Adipocyte (in vitro differentiated cells): Measurements from ENCODE around the gene EXOC3L1.

ENCODE experiments used
- DNase-seq: peaks from one replicate; pipeline ENCODE4 v3.0.0-alpha.2; 2015; ENCODE audit warnings: low read depth
- H3K27me3 ChIP-seq: replicated peaks from 2 replicates; pipeline ENCODE4 v1.7.0; 2013; ENCODE audit warnings: mild to moderate bottlenecking, low read length, moderate library complexity; ENCODE audit not compliant: control insufficient read depth, insufficient read depth
- H3K36me3 ChIP-seq: 2 replicates; pipeline ENCODE4 v1.7.0; 2013; ENCODE audit warnings: low read length, mild to moderate bottlenecking, moderate library complexity; ENCODE audit not compliant: control insufficient read depth, insufficient read depth, severe bottlenecking
- H3K4me1 ChIP-seq: 2 replicates; pipeline ENCODE4 v1.7.0; 2013; ENCODE audit warnings: mild to moderate bottlenecking, low read length, moderate library complexity; ENCODE audit not compliant: control insufficient read depth, insufficient read depth
- H3K4me3 ChIP-seq: 2 replicates; pipeline ENCODE4 v1.7.0; 2013; ENCODE audit warnings: mild to moderate bottlenecking, low read length, moderate library complexity
- H3K9ac ChIP-seq: 2 replicates; pipeline ENCODE4 v1.7.0; 2013; ENCODE audit warnings: mild to moderate bottlenecking, low read length, moderate library complexity
- H3K9me3 ChIP-seq: 2 replicates; pipeline ENCODE4 v1.7.0; 2013; ENCODE audit warnings: mild to moderate bottlenecking, low read length, moderate library complexity; ENCODE audit not compliant: control insufficient read depth

The EXOC3L1 gene

DNA sequence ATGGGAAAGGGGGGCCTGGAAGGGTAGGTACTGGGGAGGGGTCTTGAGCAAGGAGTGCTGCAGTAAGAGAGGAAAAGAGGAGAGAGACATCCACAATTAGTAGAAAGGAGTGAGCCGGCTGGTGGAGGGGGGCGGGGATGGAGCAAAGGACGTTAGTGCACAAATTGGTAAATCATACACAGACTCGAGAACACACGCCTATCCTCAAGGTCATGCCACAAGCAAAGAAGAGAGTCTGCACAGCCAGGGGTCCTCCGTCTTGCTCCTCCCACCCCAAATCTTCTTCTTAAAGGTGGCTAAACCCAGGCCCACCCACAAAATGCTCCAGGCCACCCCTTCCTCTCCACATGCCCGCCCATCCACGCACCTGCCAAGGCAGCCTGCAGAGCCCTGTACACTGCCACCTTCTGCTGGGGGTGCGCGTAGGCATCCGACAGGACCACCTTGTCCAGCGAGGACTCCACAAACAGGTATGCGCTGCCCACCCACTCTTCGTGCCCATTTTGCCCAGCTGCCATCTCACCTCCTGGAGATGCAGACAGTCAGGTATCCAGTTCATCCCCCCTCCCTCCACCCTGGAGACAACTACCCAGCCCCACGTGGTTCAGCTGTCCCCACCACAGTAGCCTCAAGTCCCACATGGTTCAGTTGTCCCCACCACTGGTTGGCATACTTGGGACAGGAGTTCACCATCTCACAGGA is 33.6 kb downstream of the EXOC3L1 start:
- Histone ChIP-seq H3K36me3 (no peaks in the 10 kb centered on the region), H3K9ac (no peak overlapping the region), H3K4me1 (peaks cover 10% of the 10 kb centered on the region), H3K4me3 (no peak overlapping the region), H3K27me3 (no peaks in the 10 kb centered on the region), H3K9me3 (no peaks in the 10 kb centered on the region)
- no peak for DNase-seq

DNA sequence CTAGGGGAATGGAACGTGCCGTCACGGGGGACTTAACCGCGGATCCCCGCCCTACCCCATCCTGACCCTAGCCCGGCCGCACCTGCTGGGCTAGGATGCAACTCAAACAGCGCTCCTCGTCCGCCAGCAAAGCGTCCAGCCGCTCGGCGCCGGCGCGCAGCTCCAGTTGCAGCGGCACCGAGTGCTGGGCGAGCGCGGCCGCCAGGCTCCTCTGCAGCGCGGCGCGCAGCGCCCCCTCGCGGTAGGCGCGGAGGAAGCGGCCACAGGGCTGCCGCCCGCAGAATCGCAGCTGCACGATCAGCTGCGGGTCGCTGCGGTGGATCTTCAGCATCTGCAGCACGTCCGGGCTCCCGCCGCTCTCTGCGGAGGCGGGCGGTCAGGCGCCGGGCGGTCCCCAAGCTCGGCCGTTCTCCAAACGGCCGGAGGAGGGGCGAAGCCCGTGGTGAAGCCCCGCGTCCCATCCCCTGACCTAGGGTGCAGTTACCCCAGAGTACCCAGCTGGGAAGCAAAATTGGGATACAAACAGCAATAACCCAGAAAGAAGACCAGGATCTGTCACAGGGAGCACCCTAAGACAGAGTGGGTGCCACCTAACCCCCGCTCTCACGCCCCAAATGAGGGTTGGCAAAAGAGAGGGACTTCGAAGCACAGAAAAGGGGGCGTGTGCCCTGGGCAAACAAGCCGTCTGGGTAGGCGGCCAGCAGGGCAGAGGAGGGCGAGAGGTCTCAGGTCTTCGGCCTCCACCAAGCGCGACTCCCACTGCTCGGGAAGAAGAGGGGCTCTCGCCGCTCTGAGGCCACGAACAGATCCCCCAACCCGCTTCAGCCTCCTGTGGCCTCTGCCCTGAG is 34.4 kb downstream of the EXOC3L1 start:
- peak; percentile 92 for DNase-seq
- H3K4me3 ChIP-seq, result no peak overlapping the region
- no peak overlapping the region for H3K9ac ChIP-seq

DNA sequence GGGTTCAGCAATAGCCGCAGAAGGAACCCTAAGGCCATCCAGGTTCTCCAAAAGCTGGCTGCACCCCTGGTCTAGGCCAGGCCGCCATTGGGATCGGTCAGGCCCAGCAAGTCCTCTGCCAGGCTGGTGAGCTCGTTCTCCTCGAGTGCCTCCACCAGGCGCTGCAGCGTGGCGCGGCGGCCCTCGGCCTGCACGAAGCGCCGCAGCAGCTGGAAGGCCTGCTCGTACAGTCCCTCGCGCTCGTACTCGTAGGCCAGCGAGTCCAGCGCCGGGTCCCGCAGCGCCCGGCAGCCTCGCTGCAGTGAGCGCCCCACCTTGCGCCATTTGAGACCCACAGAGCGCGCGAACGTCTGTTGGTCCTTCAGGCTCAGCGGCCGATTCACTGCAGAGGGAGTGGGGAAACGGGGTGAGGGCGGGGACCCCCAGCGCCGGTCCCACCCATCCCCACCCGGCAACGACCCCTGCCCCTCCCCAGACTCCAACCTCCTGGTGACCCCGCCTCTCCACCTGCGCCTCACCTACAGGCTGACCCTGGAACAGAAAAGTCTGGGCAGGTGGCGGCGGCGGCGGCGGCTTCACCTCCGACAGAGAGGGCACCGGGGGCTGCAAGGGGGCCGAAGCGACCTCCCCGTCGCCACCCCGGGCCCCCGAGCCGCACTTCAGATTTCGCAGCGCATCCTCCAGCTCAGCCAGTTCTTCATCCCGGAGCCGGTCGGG is 35.2 kb downstream of the EXOC3L1 start:
- Histone ChIP-seq H3K9ac (no peak overlapping the region), H3K4me3 (no peak overlapping the region), H3K4me1 (peaks cover 9% of the 10 kb centered on the region), H3K36me3 (no peaks in the 10 kb centered on the region), H3K9me3 (no peaks in the 10 kb centered on the region), H3K27me3 (no peaks in the 10 kb centered on the region)
- DNase-seq, result no peak

More for the DNA sequence above, 34.4 kb downstream of the EXOC3L1 start:
- no peaks in the 10 kb centered on the region for H3K9me3 ChIP-seq
- no peaks in the 10 kb centered on the region for H3K27me3 ChIP-seq
- H3K4me1 ChIP-seq, result peaks cover 9% of the 10 kb centered on the region
- no peaks in the 10 kb centered on the region for H3K36me3 ChIP-seq

DNA sequence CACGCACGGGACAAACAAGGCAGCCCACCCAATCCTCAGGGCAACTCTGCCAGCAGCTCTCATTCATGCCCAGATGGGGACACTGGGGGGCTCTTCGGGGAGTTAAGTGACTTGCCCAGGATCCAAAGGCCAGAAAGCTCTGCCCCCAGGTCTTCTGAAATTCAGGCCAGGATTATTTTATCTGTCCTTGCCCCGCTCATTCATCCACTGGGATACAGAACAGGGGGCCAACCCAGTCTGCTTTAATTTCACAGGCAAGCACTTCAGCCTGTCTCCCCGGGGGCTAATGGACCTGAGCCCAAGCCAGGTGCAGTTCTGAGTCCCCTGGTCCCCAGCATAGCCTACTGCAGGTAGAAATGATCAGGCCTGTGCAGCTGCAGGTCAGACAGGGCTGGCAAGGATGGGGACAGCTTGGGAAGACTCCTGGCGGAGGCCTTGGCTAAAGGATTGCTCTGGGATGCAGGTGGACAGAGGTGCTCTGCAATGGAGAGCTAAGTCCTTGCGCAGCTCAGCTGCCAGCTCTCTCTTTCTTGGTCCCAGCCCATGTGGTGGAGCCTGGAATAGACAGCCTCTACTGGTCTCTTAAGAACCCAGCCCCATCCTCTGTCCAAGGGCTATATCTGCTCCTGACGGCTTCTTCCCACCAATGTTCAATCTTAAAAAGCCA is 38.4 kb downstream of the EXOC3L1 start:
- Histone ChIP-seq H3K9me3 (no peaks in the 10 kb centered on the region), H3K27me3 (no peaks in the 10 kb centered on the region), H3K4me3 (peak overlapping the region; percentile 85), H3K9ac (peak overlapping the region; percentile 91), H3K36me3 (peaks cover 21% of the 10 kb centered on the region), H3K4me1 (peaks cover 4% of the 10 kb centered on the region)
- DNase-seq, result no peak

DNA sequence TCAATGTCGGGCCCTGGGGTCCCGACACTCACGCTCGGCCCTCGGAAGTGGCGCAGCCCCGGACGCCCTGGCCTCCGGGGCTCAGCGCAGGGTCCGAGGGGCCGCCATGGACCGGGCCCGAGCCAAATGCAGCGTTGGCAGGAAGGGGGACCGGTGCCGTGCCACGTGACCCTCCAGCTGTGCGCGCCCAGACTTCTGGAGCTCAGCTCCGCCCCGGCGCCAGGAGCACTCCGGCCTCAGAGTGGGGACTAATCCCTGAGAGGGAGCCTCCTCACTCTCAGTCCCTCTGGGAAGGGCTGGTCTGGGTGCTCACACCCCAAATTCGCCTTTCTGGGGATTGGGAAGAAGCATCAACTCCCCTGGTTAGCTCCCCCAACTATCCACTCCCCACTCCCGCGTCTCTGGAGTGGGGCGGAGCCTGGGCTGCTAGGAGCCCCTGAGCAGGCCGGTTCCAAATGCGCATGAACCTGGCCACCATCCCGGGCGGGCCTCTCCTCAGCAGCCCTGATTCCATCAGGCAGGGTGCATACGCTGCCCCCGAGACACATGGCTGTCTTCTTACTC is 39.0 kb downstream of the EXOC3L1 start, which contains the start of gene B3GNT9:
Gene B3GNT9 (minus strand): TSS at position 166 of the 564 bp plus-strand sequence. CDS start 513 bp downstream, outside the sequence.
- no peaks in the 10 kb centered on the region for H3K9me3 ChIP-seq
- H3K9ac ChIP-seq, result peak within 1 kb of the TSS; percentile 91
- peak; percentile 87 for DNase-seq
- peak within 1 kb of the TSS; percentile 85 for H3K4me3 ChIP-seq
- H3K4me1 ChIP-seq, result peaks cover 11% of the 10 kb centered on the region
- H3K36me3 ChIP-seq, result peaks cover 25% of the 10 kb centered on the region
- H3K27me3 ChIP-seq, result no peaks in the 10 kb centered on the region

DNA sequence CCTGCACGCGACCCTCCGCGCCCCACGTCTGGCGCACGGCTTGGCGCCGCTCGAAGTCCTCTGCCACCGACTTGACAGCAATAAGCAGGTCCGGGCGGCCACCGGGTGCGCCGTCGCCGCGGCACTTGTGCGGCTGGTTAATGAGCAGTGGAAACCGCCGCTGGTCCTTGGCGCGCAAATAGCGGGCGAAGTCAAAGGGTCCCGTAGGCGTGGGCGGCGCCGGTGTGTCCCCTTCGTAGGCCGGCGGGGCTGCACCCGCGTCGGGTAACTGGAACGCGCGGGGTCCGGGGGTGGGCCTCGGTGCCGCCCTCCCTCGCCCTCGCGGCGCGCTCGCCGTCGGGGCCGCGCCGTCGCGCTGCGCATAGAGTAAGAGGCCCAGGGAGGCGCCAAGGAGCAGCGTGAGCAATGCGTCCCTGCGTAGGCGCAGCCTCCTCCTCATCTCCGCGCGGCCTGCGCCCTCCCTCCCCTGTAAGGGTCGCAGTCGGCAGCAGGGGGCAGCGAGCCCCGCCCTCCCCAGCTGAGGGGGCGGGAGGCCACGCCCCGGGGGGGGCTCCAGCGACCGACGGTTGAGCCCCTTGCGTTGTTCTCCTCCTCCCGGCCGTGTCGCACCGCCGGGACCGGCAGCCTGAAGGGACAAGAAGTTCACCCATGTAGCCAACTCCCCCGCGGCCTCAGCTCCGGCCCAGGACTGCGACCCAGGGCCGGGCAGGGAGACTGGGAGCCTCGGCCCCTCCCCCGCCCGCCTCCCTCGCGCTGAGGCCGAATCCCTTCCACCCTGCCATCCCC is 39.7 kb downstream of the EXOC3L1 start:
- Histone ChIP-seq H3K4me3 (peak overlapping the region; percentile 85), H3K27me3 (no peaks in the 10 kb centered on the region), H3K36me3 (peaks cover 32% of the 10 kb centered on the region), H3K4me1 (peaks cover 12% of the 10 kb centered on the region), H3K9me3 (no peaks in the 10 kb centered on the region), H3K9ac (peak overlapping the region; percentile 91)
- peak; percentile 57 for DNase-seq

DNA sequence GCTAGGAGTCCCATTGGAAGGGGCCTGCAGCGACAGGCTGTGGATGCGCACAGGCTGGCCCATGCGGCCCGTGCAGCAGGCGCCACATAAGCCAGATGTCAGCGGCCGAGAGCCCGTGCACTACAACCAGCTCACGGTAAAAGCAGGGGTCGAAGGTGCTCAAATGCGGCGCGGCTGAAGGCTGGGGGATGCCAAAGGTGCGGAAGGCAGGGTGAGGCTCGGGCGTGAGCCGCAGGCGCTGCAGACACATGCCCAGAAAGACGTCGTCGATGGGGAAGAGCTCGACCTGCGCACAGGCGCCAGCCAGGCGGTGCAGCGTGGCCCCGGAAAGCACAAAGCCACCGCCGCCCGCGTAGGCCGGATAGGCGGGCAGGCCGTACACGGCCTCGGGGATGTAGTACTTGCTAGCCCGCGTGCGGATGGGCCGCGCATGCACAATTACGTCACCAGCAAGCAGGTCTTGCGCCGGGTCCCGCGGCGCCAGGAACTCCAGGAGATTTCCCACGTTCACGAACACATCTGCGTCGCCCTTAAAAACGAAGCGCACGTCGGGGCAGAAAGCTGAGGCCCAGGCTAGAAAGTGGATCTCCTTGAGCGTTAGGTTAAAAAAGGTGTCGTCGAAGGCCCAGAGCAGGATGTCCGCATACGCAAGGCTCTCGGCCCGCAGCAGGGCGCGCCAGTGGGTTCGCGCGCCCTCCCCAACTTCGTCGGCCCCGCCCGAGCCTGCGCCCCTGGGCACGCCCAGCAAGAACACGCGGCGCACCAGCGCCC is 40.5 kb downstream of the EXOC3L1 start:
- no peak for DNase-seq
- Histone ChIP-seq H3K4me1 (peaks cover 12% of the 10 kb centered on the region), H3K4me3 (peak overlapping the region; percentile 85), H3K36me3 (peaks cover 40% of the 10 kb centered on the region), H3K9me3 (no peaks in the 10 kb centered on the region), H3K27me3 (no peaks in the 10 kb centered on the region), H3K9ac (peak overlapping the region; percentile 91)

DNA sequence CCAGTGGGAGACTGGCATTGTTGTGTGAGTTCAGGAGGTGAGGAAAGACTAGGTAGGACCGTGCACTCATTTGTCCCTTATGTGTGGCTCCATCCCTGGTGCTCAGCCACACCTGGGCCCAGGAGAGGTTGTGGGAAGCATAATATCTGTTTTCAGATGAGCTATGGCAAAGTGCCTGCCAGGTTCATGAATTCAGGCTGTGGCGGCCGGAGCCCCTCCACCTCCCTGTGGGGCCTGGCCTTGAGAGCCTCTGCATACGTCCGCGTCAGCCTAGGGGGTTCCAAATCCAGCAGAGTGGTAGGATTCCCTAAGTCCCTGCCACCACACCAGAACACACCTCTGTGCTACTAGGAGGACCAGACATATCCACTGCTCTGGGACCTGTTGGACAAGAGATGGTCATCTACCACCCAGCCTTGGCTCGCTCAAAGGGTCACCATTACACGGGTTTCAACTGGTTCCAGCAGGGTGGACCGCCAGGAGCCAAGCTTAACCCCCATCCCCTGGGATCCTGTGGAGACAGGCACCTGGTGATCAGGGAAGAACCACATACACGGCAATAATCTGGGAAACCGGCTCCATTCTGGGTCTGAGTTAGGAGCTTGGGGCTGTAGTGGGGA is 41.2 kb downstream of the EXOC3L1 start:
- Histone ChIP-seq H3K36me3 (peaks cover 47% of the 10 kb centered on the region), H3K4me1 (peaks cover 12% of the 10 kb centered on the region), H3K9me3 (no peaks in the 10 kb centered on the region), H3K27me3 (no peaks in the 10 kb centered on the region), H3K9ac (no peak overlapping the region), H3K4me3 (no peak overlapping the region)
- DNase-seq, result no peak

DNA sequence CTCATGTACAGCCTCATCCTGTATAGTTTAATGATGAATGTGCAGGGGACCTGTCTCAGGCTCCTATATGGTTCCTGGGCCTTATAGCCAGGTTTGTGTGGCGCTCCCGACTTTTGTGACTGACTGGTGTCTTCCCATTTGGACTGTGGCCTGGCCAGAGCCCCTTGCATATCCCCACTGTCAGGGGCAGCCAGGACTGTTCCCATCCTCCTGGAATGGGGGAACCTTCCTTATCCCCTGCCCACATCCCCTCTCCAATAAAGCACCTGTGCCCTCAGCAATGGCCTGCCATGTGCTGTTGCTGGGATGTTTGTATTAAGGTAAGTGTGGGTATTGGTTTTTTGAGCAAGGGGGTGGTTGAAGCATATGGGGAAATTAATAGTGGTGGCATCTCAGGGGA is 41.7 kb downstream of the EXOC3L1 start:
- no peak for DNase-seq
- no peak overlapping the region for H3K9ac ChIP-seq
- no peaks in the 10 kb centered on the region for H3K9me3 ChIP-seq
- no peaks in the 10 kb centered on the region for H3K27me3 ChIP-seq
- peaks cover 12% of the 10 kb centered on the region for H3K4me1 ChIP-seq
- H3K4me3 ChIP-seq, result no peak overlapping the region
- H3K36me3 ChIP-seq, result peaks cover 51% of the 10 kb centered on the region
